HG02763 (cell line): Measurements from ENCODE around the gene SDK2.

Experiments used
- ATAC-seq: cut with Tn5 transposase; IDR thresholded peaks from one replicate; pipeline ENCODE4 v1.9.1; 2021; ENCODE audit warnings: mild to moderate bottlenecking, moderate library complexity; ENCODE audit not compliant: unreplicated experiment

Gene SDK2

DNA sequence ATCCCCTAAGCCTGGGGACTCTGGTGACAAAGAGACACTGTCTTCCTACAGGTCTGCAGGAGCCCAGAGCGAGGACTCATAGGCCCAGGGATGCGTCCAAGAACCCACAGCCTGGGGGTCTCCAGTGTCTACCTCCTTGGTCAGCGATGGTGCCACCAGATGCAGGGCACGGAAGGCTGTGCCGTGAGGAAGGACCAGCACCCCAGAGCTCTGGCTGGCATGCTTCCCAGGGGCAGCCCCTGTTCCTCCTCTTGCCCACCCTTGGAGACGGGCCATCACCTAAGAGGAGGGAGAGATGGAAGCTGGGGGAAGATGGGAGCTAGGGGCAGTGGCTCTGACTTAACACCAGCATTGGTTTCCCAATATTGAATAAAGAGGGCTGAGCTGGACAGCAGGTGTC lies 125.2 kb downstream of the SDK2 start:
- ATAC-seq = no peak

DNA sequence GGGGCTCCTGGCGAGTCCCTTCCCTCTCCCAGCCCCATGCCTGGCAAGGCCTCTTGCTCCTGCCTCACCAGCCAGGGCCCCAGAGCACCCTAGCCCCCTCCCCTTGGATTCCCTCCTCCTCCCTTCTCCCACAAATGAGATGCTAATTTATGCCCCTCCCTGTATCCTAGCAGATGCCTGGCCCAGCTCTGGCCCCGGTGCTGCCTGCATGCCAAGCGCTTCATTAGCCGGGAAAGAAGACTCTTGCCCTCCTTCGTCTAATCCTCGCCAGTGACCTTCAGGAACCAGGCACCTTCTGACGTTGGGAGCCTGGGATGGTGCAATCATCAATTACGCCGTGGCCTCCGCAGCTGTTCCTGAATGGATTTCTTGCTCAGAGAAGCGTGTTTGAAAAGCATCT lies 127.8 kb downstream of the SDK2 start:
- no peak for ATAC-seq

DNA sequence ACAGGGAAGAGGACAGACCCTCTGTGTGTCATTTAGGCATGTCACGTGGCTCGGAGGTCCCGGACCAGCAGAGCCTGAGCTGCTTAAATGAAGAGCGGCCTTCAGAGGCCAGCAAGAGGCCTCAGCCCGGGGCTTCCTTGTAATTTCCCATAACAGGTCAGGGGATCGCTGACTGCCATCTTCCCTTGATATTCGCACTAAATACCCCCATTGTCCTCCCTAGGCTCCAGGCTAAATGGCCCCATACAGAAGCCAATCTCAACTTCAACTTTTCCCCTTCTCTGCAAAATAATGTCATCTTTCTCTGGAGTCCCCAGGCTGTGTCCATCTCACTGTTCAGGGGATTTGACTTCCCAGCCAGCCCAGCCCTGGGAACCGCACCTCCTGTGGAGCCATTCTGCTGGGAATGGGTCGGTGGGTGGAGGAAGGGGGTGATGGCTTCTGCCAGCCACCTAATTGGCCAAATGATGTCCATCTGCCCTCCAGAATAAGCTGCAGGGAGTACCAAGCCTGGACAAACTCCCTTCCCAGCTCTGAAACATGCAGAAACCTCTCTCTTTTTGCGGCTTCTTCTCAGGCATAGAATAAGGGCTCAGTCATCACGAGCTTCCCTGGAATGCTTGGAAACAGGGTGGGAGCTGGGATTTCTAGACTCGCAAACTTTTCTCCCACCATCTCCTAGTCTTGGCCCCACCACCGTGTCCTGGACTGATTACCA lies 129.9 kb downstream of the SDK2 start:
- ATAC-seq = no peak

DNA sequence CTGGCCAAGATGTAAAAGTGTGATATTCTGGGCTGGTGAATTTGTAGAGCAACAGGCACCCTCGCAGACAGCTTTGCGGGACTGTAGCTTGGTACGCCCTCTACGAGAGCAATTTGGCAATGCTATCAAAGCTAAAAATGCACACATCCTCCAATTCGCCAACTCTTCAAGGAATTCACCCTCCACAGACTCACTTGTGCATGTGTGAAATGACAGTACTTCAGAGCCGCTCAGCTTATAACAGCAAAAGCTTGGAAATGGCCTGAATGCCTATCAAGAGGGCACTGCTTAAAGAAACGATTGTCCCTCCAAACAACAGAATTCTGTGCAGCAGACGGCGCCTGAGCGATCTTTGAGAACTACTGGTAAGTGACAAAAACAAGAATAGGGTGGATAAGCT lies 130.8 kb downstream of the SDK2 start:
- ATAC-seq = no peak

DNA sequence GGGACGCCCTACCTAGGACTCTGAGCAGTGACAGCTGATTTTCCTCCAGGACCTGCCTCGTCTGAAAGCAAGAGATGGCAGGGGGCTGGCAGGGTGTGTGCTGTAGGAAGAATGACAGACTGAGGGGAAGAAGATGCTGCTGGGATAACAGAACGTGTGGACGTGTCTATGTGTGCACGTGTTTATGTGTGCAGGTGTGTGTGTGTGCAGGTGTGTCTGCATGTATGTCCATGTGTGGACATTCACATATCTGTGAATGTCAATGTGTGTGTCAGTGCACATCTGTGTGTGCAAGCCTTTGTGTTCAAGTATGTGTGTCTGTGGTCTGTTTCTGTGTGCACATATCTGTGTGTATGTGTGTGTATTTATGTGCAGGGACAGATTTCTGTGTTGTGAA lies 132.5 kb downstream of the SDK2 start:
- no peak for ATAC-seq

DNA sequence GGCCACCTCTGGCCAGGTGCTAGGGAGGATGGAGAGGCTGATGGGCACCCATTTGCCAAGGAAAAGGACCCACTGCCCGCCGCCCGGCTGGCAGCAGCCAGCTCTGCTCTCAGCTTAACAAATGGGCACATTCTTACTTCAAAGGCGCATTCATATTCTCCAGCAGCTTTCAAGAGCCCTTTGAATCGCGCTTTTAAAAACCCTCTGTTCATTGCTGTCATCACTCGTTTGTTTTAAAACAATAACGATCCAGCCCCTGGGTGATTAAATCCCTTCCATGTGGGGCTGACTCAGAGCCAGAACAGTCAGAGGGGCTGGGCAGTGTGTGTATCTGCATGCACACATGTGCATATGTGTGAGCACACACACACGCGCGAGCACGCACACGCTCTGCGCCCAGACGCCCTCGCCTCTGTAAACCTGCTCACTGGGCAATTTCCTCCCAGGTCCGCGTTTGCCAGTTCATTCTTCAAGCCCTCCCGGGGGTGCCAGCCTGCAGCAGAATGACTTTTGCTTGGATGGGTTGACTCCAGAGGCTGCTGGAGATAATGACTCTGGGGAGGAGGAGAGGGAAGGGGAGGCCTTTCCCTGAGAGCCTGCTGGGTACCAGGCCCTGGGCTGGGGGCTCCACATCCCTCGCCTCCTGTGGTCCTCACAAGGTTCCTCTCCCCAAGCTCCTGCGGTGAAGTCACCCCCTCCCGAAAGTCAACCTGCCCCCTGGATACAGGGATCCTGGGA lies 133.1 kb downstream of the SDK2 start:
- ATAC-seq = no peak

DNA sequence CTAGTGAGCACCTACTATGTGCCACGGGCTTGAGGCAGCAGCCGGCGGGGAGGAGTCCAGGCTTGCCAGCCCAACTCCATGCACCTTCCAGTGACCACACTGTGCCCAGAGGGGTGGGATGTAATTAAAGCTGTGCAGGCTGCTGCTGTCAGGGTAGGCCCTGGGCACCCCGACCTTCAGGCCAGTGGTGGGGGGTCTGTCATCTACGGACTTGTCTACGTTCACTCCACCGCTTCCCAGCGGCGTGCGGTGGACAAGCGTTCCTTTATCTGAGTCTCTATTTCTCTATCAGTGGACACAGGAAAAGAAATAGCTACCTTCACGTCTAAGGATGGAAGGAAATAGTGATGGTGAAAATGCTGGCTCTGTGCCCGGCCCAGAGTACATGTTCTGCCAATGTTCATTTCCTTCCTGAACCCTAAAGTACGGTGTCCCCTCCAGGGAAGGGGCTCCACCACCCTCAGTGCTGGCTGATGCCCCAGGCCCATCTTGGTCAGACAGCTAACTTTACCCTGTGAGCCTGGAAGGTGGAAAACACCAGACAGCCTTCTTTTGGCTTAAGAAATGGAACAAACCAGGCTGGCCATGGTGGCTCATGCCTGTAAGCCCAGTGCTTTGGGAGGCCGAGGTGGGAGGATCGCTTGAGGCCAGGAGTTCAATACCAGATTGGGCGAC lies 135.2 kb downstream of the SDK2 start:
- no peak for ATAC-seq

DNA sequence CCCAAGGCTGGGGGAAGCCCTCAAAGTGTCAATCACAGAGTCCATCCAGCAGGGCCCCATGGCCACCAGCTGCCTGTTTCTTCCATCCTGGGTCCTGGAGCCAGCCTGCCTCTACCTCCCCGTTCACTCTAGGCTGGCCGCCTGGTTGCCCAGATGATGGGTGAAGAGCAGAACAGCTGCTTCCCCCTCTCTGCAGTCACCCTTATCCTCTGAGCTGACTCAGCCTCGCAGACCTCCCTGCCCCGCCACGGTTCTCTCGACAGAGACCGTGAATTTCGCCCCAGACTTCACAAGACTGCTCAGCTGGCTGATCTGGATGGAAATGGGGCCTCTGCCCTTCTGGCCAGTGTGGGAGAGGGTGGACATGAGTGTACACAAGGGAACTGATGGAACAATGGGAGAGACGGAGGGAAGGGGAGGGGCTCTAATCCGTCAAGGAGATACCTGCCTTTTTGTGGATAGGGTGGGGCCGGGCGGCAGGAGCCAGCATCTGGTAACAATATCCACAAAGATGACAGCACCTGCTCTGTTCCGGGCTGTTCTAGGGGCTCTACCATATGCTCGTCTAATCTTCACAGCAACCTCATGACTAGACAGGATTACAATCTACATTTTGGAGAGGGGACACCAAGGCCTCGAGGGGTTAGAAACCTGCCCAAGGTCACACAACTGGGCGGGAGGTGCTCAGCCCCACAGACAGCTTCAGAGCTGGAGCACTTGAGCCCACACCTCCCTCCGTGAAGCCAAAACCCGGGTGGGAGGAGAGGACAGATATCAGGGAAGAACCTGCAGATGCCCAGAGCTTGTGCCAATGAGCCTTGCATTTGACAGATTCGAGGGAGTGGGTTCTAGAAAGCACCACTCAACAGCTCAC lies 136.0 kb downstream of the SDK2 start:
- ATAC-seq = no peak

DNA sequence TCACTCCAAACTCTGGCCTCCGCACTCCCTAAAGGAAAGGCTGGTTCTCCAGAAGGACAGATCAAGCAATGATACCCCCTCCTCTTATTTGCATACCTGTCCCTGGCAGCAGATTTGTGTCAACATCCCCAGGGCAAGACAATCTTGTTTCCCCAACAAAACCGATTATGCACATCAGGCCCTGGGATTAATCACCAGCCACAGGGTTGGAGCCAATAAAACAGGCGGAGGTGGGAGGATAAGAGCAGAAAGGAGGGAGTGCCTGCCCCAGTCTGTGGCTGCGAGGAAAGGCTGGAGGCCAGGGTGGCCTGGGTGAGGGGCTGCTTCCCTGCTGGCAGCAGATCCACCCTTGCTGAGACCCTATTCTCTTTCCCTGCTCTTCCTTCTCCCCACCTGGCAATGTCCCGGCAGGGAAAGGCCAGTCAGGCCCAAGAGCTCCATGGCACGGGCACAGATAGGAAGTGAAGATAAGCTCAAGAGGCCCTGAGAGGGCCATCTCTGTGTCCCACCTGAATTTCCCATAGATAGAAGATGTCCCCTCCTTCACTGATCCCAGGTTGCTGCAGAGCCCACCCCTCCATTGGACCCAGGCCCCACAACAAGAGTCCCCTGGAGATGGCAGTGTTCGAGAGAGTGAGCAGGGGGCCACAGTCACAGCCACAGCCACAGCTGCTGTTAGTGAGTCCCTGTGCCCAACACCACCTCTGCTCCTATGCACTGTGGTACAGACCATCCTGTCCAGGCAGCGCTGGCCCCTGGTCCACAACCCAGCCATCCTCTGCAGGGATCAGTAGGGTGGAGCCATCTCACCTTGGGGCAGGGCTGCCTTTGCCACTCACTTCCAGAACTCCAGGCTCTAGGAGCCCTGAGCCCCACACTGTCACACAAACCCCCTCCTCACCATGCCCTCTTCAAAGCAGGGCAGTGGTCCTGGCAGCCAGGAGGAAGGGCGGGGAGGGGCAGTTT lies 137.5 kb downstream of the SDK2 start:
- no peak for ATAC-seq

DNA sequence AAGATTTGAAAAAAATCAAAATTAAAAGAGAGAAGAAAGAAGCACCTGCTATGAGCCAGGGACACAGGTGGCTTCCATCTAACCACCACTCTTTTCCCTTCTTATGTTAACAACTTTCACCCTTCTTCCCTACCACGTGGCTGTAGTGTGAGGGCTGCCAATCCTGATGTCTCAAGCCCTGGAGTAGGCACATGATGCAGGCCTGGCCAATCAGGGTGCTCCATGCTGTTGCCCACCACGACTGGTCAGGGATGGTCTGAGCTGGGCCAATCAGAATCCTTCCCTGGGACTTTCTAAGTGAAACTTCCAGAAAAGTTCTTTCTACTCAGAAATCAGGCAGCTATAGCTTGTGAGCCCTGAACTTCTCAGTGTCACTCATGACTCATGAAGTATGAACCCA lies 140.7 kb downstream of the SDK2 start:
- ATAC-seq = no peak

DNA sequence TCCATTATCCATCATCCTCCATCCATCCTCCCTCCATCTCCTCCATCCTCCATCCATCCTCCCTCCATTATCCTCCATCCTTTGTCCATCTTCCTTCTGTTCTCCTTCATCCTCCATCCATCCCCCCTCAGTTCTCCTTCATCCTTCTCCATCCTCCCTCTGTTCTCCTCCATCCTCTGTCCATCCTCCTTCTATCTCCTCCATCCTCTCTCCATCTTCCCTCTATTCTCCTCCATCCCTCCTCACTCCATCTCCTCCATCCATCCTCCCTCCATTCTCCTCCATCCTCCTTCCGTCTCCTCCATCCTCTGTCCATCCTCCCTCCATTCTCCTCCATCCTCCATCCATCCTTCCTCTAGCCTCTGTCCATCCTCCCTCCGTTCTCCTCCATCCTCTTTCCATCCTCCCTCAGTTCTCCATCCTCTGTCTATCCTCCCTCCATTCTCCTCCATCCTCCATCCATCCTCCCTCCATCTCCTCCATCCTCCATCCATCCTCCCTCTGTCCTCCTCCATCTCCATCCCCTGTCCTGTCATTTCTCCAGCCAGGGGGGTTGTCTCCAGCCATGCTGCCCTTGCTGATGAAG lies 143.7 kb downstream of the SDK2 start:
- ATAC-seq = no peak

DNA sequence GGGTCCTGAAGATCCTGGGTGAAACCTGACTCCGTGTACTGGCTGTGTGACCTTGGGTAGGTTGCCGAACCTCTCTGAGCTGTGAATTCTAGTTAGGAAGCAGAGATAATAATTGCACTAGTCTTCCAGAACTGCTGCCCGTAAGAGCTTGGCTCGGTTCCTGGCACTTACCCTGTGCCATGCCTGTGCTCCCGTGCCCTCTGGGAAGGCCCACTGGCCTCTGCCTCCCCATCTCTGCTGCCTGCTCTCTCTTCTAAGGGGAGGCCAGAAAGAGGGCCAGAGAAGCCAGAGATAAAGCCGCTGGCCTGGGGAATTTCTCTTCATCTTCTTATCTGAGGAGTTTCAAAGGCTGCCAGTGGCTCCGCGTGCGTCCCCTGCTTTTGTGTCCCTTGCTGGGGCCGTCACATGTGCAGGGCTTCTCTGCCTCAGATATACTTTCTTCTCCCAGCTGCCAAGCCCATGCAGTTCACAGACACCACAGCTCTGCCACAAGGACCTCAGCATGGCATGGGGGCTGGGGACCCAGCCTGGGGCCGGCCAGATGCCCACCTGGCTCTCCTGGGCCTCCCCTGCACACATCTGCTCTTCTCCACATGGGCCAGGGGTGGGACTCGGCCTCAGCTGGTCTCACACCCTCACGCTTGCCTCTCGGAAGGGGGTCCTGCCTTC lies 145.2 kb downstream of the SDK2 start:
- no peak for ATAC-seq

DNA sequence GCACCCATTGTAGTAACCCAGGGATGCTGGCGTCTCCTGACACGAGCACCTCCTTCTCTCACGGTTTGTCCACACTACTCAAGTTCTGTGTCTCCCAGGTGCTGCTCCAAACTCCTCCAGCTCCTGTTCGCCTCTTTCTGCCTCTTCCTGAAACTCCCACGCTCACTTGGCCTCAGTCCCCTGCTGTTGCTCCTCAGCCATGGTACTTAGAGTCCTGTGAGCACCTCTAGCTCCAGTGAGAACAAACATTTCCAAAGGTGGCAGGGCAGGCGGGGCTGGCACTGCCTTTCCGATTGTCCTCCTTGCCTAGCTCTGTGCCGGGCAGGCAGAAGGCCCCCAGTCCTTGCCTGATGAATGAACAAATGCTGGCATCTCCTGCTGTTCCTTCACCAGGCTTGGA lies 146.1 kb downstream of the SDK2 start:
- no peak for ATAC-seq

DNA sequence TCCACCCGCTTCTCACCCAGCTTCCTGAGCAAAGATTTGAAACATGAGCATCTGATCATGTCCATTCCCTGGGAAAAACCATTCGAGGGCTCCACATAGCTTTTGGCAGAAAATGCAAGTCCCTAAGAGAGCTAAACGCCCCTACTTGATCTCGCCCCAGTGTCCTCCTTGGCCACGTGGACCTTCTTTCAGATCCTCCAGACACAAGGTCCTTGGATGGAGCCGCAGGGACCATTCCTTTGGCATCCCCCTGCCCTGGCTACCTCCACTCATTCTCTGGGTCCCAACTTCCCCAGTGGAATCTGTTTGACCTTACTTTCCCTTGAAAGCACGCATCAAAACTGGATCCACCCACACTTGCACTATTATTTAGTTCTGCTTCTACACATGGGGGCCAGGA lies 146.5 kb downstream of the SDK2 start:
- no peak for ATAC-seq

DNA sequence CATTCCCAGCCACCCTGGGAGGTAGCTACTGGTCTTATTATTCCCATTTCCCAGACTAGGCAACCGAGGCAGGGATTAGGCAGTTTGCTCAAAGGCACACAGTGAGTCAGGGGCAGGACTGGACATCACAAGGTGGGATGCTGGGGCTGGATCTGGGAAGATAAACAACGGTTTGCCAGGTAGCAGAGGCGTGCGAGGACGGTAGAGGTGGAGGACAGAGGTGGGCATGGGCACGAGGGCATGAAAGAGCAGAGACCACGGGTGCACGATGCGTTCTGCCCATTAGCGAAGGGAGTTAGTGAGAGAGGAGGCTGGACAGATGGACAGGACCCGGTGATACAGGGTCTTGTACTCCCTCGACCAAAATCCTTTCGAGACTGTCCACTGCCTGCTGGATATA lies 148.0 kb downstream of the SDK2 start:
- no peak for ATAC-seq

DNA sequence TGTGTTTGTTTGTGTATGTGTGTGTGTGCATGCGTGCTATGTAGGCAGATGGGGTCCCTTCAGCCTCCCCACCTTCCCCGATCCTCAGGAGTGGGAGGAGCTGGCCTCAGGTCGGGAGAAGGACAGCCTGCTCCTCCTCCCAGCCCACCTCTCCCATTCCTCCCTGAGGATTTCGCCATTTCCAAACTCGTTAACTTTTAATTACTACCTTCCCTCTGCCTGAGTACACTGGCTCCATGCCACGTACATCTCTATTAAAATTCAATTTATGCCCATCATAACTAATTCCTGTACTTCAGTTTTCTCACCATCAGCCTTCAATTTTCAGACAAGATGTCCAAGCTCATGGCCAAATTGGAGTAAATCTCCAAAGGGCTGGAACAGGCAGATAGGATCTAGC lies 148.6 kb downstream of the SDK2 start:
- ATAC-seq = no peak

DNA sequence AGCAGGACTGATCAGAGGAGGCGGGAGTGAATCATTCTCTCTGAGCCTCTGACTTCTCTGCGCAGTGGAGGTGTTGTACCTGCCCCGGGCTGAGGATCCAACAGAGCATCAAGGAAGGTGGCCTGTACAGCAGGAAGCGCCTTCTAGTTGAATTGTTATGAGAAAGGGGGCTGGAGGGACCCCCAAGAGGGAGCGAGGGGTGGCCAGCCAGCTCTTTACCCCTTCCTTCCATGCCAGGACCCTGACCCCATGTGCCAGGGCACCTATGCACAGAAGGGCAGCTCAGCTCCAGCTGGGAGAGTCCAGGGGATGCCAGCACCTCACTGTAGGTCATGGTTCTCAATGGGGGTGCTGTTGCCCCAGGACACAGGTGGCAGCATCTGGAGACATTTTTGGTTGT lies 149.3 kb downstream of the SDK2 start:
- no peak for ATAC-seq

DNA sequence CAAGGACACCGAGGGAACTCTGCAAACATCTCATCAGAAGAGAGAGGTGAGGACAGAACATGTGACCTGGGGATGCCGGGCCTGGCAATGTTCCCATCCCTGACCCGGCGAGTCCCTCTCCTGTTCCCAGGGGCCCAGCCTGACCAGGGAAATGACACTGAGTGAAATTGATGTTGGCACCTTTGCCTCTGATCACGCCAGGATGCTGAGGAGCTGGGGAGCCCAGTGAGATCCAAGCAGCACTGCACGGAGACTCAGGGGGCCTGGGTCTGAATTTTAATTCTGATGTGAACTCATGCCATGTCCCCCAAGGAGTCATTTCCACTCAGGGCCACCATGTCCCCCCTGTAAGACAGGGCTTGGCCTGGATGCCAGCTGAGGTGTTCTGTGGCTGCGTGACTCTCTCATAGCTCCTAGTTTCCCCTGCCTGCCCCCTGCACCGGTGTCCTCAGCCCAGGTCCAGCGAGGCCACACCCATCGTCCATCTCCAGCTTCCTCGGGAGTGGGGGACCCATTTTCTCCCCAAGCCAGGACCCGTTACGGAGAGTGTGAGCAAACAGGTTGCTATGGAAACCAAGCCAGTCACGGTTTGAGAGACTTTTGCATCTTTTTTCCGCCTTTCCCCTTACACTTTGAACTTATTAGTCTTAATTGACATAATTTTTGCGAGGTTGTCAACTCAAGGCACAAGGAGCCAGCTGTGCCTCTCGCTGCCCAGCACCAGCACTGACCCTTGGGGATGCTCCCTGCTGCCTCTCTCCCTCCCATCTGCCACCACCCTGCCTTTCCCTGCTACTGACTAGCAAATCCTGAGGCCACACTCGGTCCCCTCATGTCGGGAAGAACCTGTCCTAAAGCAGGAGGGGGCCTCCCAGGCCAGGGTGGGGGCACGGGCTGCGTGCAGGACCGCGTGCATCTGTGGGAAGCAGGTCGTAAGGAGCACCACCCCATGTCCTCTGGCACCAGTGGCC lies 150.0 kb downstream of the SDK2 start:
- no peak for ATAC-seq
